Measurements from ENCODE around the gene SH3RF2.
A peak's percentile ranks its signal among the peaks of the same experiment; 100 is the strongest.
"Not testable (repeated sequence)": the region's sequence is repeated elsewhere in the genome, so short reads cannot be mapped to it uniquely, and the experiment has no call there.

SH3RF2 gene

DNA sequence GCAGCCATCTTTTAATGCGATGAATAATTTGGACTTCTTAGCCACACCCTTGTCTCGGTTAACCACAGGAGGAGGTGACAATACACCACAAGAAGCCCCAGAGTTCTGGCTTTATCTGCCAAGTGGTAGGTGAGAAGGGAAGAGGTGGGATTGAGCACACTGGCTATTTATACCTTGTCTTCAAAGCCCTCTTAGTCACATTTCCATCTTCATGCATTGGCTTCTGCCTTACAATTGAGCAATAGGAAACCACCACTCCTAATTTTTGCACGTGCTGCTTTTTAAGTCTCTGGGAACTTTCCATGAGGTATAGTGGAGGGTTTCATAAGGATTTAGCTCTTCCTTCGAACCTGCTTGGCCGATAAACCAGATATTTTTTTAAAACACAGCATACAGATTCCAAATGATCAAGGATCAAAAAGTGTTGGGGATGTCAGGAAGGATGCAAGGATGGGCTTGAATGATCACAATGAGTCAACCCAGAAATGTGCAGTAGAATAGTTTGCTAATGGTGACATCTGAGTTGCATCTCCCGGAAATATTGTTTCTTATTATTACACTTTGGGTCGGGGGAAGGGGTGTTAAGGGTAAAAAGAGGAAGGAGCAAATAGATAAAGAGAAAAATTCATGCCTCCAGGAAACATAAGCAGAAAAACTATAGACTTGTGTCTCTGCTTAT is 143.5 kb downstream of the SH3RF2 start:
- peak; percentile 65 for DNase-seq (ENCODE audit: low spot score)

DNA sequence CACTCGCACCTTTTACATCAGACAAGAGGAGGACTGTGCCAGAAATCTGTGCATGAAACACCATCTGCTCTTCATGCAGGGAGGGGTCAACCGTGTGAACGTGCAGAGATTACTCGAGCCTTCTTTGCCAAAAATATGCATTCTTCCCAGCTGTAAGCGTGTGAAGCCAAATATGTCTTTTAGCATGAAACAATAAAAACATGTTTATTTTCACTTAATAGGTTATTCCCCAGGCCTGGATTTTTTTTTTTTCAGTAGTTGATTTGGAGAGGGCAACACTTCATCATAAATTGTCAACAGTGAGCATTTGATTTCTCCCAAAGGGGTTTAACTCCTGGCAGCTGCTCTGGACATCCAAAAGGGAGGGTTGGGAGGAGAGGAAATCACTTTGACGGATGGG is 145.2 kb downstream of the SH3RF2 start:
- DNase-seq (ENCODE audit: low spot score), result no peak

DNA sequence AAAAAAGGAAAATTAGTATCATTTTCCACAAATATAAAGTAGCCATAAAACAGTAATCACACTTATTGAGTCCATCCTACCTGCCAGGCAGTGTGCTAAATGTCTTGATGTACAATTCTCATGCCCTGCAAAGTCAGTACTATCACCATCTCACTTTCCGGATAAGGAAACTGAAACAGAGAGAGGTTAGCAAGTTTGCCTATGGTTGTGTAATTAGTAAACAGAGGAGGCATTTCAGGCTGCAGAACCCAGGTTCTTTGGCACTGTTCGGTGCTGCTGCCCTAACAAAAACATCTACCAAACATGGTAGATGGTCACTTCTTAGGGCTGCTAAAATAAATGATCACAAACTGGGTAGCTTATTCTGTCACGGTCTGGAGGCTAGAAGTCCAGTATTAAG is 146.4 kb downstream of the SH3RF2 start:
- DNase-seq (ENCODE audit: low spot score), result no peak

DNA sequence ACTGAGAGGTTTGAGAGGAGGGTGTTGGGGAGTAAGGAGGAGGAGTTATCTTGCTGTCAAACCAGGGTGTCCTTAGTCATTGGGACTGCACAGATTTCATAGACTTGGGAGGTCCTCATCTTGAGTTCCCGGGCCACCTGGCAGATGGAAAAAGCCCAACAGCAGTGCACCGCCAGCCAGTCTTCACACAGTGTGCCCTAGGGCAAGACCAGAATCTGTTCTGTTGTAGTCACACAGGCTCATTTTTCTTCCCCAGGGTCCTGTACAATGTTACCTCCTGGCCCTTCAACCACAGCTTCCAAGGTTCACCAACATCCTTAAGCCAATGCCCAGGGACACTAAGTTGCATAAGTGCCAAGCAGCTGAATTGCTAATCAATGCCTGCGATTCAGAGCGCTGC is 148.0 kb downstream of the SH3RF2 start:
- no peak for DNase-seq (ENCODE audit: low spot score)

DNA sequence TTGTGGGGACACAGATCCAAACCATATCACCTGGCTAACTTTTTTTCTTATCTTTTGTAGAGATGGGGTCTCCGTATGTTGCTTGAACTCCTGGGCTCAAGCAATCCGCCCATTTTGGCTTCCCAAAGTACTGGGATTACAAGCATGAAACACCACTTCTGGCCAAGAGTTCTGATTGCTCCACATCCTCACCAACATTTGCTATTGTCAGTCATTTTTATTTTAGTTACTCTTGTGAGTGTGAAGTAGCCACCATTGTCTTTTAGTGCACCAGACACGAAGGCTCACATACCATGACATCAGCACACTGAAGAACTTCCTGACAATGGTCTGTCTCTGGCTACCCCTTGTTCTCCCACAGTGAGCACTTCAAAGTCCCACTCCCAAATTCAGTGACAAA is 151.7 kb downstream of the SH3RF2 start:
- DNase-seq (ENCODE audit: low spot score), result no peak

DNA sequence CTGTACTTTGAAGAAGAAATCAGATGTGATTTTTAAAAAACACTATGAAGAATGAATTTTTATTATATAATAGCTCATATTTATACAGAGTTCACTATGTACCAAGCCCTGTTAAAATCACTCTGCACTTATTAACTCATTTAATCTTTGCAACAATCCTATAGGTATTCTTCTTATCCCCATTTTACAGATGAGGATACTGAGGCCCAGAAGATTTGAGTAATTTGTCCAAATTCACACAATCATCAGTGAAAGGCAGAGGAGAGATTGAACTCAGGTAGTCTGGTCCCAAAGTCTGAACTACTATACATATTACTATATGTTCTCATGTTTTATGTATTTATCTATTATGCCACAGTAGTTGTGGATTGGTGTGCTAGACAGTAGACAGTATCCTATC is 152.9 kb downstream of the SH3RF2 start:
- DNase-seq (ENCODE audit: low spot score), result no peak

DNA sequence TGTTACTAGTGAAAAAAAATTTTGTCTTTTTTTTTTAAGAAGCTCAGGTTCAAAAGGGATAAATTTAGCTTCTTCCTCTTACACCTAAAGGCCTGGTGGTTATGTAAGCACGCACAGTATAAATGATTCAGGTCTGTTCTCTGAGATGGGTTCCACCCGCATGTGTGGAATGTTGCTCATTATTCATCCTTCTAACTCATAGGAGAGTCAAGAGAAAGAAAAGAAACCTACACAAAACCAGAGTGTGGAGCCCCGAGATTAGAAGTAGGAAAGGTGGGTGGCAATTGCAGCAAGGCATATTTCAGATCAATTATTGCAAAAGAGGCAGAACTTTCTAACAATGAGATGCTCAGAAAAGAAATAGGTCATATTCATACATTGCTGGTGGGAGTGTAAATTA is 155.5 kb downstream of the SH3RF2 start:
- DNase-seq (ENCODE audit: low spot score), result no peak

DNA sequence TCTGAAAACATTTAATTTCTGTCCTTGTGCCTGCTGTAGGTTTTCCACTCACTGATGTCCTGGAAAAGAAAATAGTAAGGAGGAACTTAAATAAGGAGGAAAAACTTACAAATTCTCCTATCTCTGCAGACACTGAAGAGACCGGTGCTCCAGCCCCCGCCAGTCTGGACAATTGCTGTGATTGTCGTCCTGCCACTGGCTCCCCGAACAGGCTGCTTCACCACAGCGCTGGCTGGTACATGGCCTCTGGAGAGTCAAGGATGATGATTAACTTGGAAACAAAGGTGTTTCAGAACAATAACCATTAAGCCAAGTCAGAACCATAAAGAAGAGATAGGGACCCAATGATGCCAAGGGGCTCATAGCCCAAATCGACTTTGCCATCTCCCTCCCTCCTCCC is 161.7 kb downstream of the SH3RF2 start:
- no peak for DNase-seq (ENCODE audit: low spot score)

DNA sequence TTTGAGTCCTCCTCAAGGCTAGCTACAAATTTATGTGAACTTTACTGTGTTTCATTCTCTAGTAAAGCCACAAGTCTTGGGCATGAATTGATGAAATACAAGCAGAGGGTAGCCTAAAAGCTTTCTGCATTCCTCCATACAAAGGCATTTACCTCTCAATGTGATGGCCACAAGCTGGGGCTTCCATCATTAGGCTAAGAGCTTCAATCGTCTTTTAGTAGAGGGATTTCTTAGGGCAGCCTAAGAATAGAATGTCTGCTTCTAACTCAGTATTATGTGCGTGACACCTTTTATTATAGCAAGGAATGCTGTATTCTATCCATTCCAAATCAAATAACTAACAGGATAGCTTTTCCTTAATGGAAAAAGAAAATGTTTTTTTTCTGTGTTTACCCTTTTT is 165.3 kb downstream of the SH3RF2 start:
- DNase-seq (ENCODE audit: low spot score), result no peak

DNA sequence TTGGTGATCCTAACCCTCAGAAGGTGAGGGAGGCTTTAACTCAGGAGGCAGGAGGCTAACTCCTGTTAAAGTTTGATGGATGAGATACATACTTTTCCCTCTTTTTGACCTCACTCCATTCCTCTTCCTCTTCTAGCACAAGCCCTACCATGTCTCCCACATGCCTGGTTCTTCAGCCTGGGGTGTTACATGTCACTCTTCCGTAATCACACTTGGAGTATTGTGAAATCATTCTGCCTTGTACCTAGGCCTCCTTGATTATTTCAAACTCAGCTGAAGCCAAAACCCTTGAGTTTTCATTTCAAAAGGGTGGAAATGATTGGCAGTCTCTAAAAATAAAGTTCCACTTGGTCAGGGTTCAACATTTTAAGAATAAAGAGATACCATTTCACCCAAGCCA is 167.2 kb downstream of the SH3RF2 start:
- no peak for DNase-seq (ENCODE audit: low spot score)

DNA sequence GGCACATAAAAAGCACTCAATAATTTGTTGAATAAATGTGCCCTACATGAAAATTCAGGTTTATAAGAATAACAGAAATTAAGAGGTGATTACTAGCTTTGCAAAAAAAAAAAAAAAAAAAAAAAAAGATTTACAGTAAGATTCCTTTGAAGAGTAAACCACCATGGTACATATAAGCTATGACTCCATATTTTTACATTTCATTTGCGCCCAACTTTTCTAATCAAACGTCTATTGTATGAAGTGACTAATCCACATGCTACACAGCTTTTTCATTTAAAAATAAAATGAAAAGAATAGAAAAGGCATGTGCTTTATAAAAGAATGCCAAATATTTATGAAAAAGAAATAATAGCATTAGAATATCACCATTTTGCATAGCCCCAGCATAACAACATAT is 169.1 kb downstream of the SH3RF2 start, which contains the start of gene PLAC8L1:
Gene PLAC8L1 (minus strand): TSS at position 101 of the 400 bp plus-strand sequence. CDS start 1,266 bp downstream, outside the sequence.
- no peak for DNase-seq (ENCODE audit: low spot score)

DNA sequence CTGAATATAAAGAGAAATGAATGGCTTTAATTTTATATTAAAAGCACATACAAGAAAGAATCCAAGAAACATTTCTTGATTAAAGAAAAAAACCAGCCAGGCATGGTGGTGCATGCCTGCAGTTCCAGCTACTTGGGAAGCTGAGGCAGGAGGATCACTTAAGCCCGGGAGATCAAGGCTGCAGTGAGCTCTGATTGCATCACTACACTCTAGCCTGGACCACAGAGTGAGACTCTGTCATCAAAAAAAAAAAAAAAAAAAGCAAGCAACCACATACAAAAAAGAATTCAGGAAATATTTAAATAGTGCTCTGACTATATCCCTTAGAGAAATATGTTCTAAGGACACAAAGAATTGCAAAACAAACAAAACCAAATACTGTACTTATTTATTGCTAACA is 171.5 kb downstream of the SH3RF2 start:
- DNase-seq (ENCODE audit: low spot score), result no peak

DNA sequence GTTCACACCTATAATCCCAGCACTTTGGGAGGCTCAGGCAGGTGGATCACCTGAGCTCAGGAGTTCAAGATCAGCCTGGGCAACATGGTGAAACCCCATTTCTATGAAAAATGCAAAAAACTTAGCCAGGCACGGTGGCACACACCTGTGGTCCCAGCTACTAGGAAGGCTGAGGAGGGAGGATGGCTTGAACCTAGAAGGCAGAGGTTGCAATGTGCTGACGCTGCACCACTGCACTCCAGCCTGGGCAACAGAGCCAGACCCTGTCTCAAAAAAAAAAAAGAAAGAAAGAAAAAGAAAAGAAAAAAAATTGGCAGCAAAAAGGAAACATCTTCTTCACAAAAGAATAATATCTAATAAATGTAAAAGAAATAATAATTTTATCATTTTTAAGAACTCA is 172.5 kb downstream of the SH3RF2 start:
- not testable (repeated sequence) for DNase-seq (ENCODE audit: low spot score)

DNA sequence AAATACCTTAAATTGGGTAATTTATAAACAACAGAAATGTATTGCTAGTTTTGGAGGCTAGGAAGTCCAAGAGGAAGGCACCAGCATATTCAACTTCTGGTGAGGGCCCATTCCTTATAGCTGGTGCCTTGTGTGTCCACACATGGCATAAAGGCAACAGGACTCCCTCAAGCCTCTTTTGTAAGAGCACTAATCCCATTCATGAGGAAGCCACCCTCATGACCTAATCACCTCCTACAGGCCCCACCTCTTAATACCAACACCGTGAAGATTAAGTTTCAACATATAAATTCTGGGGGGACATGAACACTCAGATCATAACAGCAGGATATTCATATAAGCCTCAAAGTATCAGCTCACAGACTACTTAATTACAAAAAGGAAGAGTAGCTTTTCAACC is 173.0 kb downstream of the SH3RF2 start:
- no peak for DNase-seq (ENCODE audit: low spot score)

DNA sequence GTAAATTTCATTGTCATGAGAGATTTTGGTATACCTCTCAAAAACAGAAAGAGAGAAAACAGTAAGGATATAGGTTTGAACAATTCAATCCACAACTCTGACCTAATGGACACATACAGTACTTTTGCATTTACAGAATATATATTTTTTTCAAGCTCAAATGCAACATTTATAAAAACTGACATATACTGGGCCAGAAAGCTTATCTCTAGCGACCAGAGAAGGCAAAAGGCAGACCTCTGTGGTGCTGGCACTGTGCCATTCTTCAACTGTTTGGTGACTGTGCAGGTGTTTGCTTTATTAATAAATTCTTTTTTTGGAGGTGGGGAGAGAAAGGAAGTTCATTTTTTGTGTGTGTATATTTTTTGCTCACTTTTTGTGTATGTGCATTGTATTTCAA is 175.0 kb downstream of the SH3RF2 start:
- no peak for DNase-seq (ENCODE audit: low spot score)

DNA sequence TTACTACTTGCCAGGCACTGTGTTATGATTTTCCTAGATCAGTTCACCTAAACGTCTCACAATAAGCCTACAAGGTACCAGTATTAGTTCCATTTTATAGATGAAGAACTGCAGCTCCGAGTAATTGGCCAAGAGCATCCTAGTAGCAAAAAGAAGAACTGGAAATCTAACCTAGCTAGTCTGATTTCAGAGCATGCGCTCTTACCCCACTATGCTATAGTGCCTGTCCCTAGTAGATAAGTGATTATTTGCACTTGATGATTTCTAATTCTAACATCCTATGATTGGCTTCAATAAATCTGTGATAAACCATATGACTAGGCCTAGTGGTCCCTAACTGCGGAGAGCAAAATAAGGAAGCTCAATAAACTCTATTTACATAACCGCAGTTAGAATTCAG is 176.1 kb downstream of the SH3RF2 start:
- no peak for DNase-seq (ENCODE audit: low spot score)

All from kidney tubule cell (primary cell).